GM12878 (cell line): Measurements from ENCODE around the gene URB1.

ENCODE experiments used
- CHD2 ChIP-seq: IDR thresholded peaks from 2 replicates; pipeline ENCODE4 v1.6.1; 2011; ENCODE audit warnings: low read depth, low read length, improper control_type of control experiment, borderline replicate concordance
- CREB1 ChIP-seq: IDR thresholded peaks from 2 replicates; pipeline ENCODE4 v1.6.1; 2012; ENCODE audit warnings: low read depth, mild to moderate bottlenecking, inconsistent platforms
- CTCF ChIP-seq, 3 experiments: IDR thresholded peaks in 2 of 3; conservative IDR thresholded peaks in 1 of 3; 2 replicates each; pipeline ENCODE4 v1.5.1; 2011; ENCODE audit warnings: low read depth in 3 of 3, low read length in 3 of 3, mild to moderate bottlenecking in 3 of 3, control low read depth in 2 of 3, moderate library complexity in 2 of 3, inconsistent platforms in 1 of 3, mixed read lengths in 1 of 3; ENCODE audit not compliant: control insufficient read depth in 2 of 3, insufficient read depth in 1 of 3; ENCODE audit errors: extremely low read depth in 1 of 3
- EP300 ChIP-seq, 2 experiments: fragments of 150-350 bp in 1 of 2; IDR thresholded peaks; 2 replicates each; pipeline ENCODE4 v1.6.1; 2011 to 2012; ENCODE audit warnings: low read depth in 2 of 2, low read length in 2 of 2, borderline replicate concordance in 1 of 2, improper control_type of control experiment in 1 of 2, inconsistent platforms in 1 of 2; ENCODE audit not compliant: control insufficient read depth in 1 of 2
- HSF1 ChIP-seq: fragments of 150-350 bp; IDR thresholded peaks from 2 replicates; pipeline ENCODE4 v1.6.1; 2014; ENCODE audit warnings: mild to moderate bottlenecking, low read depth, low read length
- KDM1A ChIP-seq: fragments of 200-600 bp; sonication (generic); IDR thresholded peaks from 2 replicates; pipeline ENCODE4 v1.6.1; 2016; ENCODE audit warnings: borderline replicate concordance
- MAX ChIP-seq: IDR thresholded peaks from 2 replicates; pipeline ENCODE4 v1.6.1; 2012; ENCODE audit warnings: low read depth, low read length, improper control_type of control experiment
- MEF2A ChIP-seq: IDR thresholded peaks from 2 replicates; pipeline ENCODE4 v1.6.1; 2011; ENCODE audit warnings: low read depth, mild to moderate bottlenecking, low read length, moderate library complexity; ENCODE audit not compliant: insufficient read depth
- NKRF ChIP-seq: fragments of 450-650 bp; conservative IDR thresholded peaks from 2 replicates; pipeline ENCODE4 v1.6.1; 2017; ENCODE audit warnings: mild to moderate bottlenecking, moderate library complexity
- SIN3A ChIP-seq: IDR thresholded peaks from 2 replicates; pipeline ENCODE4 v1.6.1; 2012; ENCODE audit warnings: low read depth, low read length, improper control_type of control experiment
- SREBF2 ChIP-seq: IDR thresholded peaks from 2 replicates; pipeline ENCODE4 v1.6.1; 2012; ENCODE audit warnings: mild to moderate bottlenecking, low read length
- ZNF592 ChIP-seq: fragments of 450-650 bp; IDR thresholded peaks from 2 replicates; pipeline ENCODE4 v1.6.1; 2017; ENCODE audit warnings: mild to moderate bottlenecking, moderate library complexity

GRCh38 chr21:32325706-32326105 lies 67.1 kb downstream of the URB1 start:
- TF ChIP-seq CTCF (IDR thresholded peaks at IDR 0.05 in 2 of 3, conservative IDR thresholded peaks at IDR 0.05 in 1 of 3; ENCODE audit: control insufficient read depth in 2 of 3, extremely low read depth in 1 of 3, insufficient read depth in 1 of 3, low read depth in 3 of 3, low read length in 3 of 3) (no peak), EP300 (IDR thresholded peaks at IDR 0.05; ENCODE audit: borderline replicate concordance in 1 of 2, control insufficient read depth in 1 of 2, low read depth in 2 of 2, low read length in 2 of 2) (no peak), HSF1 (no peak), CHD2 (no peak), NKRF (no peak), SREBF2 (no peak), MEF2A (no peak), ZNF592 (no peak), SIN3A (no peak), CREB1 (no peak), MAX (no peak), KDM1A (no peak)
